KMS-11 (cell line): ENCODE measurements around the gene PHLPP2.

ENCODE experiments used
- H2AFZ ChIP-seq: fragments of 200-600 bp; sonication (generic); 2 replicates; pipeline ENCODE4 v1.6.1; 2016; ENCODE audit warnings: antibody characterized with exemption, mixed run types, low read depth
- H3K27ac ChIP-seq: fragments of 200-600 bp; sonication (generic); 2 replicates; pipeline ENCODE4 v1.6.1; 2016; ENCODE audit warnings: mild to moderate bottlenecking, mixed run types
- H3K27me3 ChIP-seq: fragments of 200-600 bp; sonication (generic); 2 replicates; pipeline ENCODE4 v1.6.1; 2017; ENCODE audit warnings: mild to moderate bottlenecking, low read depth, mixed run types, moderate library complexity; ENCODE audit not compliant: insufficient read depth
- H3K36me3 ChIP-seq: fragments of 200-600 bp; sonication (generic); 2 replicates; pipeline ENCODE4 v1.6.1; 2017; ENCODE audit warnings: mild to moderate bottlenecking, mixed run types; ENCODE audit not compliant: insufficient read depth
- H3K4me1 ChIP-seq: fragments of 200-600 bp; sonication (generic); 2 replicates; pipeline ENCODE4 v1.6.1; 2016; ENCODE audit warnings: mild to moderate bottlenecking, low read depth, mixed run types; ENCODE audit not compliant: poor library complexity, severe bottlenecking
- H3K4me2 ChIP-seq: fragments of 200-600 bp; sonication (generic); 2 replicates; pipeline ENCODE4 v1.7.0; 2016; ENCODE audit warnings: mild to moderate bottlenecking, mixed run types
- H3K4me3 ChIP-seq: fragments of 200-600 bp; sonication (generic); IDR thresholded peaks from 2 replicates; pipeline ENCODE4 v1.6.1; 2017; ENCODE audit warnings: low read depth, low read length, mixed read lengths; ENCODE audit not compliant: insufficient read depth
- H3K79me2 ChIP-seq: fragments of 200-600 bp; sonication (generic); 2 replicates; pipeline ENCODE4 v1.6.1; 2016; ENCODE audit warnings: low read depth, mixed run types; ENCODE audit not compliant: insufficient read depth
- H3K9ac ChIP-seq: fragments of 200-600 bp; sonication (generic); 2 replicates; pipeline ENCODE4 v1.6.1; 2016; ENCODE audit warnings: mild to moderate bottlenecking, mixed run types
- H4K20me1 ChIP-seq: fragments of 200-600 bp; sonication (generic); 2 replicates; pipeline ENCODE4 v1.6.1; 2016; ENCODE audit warnings: mild to moderate bottlenecking, mixed run types; ENCODE audit not compliant: insufficient read depth
- CTCF ChIP-seq: fragments of 200-600 bp; sonication (generic); conservative IDR thresholded peaks from 2 replicates; pipeline ENCODE4 v1.6.1; 2017; ENCODE audit warnings: low read depth, mild to moderate bottlenecking, antibody characterized with exemption, low read length, moderate library complexity, mixed read lengths

The PHLPP2 gene

DNA sequence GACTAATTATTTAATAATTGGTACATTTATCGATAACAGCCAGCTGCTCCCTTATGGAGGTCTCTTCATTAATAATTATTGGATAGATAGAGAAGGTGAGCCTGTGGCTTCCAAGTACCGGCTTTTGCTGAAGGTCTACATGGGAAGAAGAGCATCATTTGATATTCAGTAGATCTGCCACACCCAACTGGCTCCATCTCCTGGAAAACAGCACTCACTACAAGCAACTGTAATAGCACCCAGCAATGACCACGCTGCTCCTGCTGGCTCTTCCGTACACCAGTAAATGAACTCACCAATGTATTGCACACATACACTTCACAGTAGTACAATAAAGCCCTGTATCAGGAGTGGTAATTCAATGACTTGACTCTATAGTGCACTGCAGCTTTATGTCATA lies 79.1 kb downstream of the PHLPP2 start:
- Histone ChIP-seq H2AFZ (no peak overlapping the region), H3K4me2 (no peak overlapping the region), H3K27me3 (no peaks in the 10 kb centered on the region), H3K36me3 (no peaks in the 10 kb centered on the region), H4K20me1 (no peaks in the 10 kb centered on the region), H3K4me3 (no peak overlapping the region), H3K79me2 (no peaks in the 10 kb centered on the region), H3K27ac (no peak overlapping the region), H3K4me1 (no peaks in the 10 kb centered on the region), H3K9ac (no peak overlapping the region)
- peak; percentile 56 for TF ChIP-seq CTCF

DNA sequence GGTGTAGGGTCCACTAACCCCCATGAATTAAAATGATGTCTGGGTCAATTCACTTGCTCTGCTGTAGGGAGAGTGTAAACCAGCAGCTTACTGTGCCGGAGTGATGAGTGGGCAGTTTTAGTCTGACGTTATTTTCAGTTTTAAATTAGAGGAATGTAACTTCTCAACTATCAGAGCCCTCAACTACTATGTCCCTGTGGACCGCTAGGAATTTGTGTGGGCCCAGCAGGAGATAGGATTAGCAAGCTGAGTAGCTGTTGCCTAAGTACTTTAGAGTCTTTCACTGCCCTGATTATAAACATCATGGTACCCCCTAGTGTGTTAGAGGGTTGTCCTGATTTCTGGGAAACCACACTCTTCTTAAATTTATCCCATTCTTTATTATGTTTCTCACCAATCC lies 87.1 kb downstream of the PHLPP2 start:
- H3K9ac ChIP-seq = no peak overlapping the region
- H3K27ac ChIP-seq = no peak overlapping the region
- no peaks in the 10 kb centered on the region for H3K4me1 ChIP-seq
- no peak overlapping the region for H3K4me3 ChIP-seq
- H4K20me1 ChIP-seq = no peaks in the 10 kb centered on the region
- H3K79me2 ChIP-seq = no peaks in the 10 kb centered on the region
- no peak for TF ChIP-seq CTCF
- no peaks in the 10 kb centered on the region for H3K36me3 ChIP-seq
- H2AFZ ChIP-seq = no peak overlapping the region
- no peak overlapping the region for H3K4me2 ChIP-seq
- no peaks in the 10 kb centered on the region for H3K27me3 ChIP-seq

DNA sequence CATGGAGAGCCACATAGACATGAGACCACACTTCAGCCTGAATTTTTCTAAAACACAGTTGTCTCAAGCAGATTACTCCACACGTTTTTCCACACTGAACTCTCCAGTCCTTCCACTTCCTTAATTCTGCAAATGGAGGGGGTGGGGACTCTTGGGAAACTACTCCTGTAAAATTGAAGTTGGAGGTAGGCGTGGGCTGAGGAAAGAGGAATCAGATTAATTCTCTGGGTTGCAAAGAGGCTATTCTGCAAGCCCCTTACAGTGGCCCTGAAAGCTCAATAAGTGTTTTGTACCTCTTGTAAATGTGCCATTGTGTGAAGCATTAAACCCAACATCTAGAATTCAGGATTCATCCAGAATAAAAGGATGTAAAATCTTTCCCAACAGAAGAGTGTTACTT lies 88.9 kb downstream of the PHLPP2 start:
- Histone ChIP-seq H3K36me3 (no peaks in the 10 kb centered on the region), H4K20me1 (no peaks in the 10 kb centered on the region), H3K4me2 (no peak overlapping the region), H3K27me3 (no peaks in the 10 kb centered on the region), H3K79me2 (no peaks in the 10 kb centered on the region), H3K4me1 (no peaks in the 10 kb centered on the region), H3K27ac (no peak overlapping the region), H2AFZ (no peak overlapping the region), H3K4me3 (no peak overlapping the region), H3K9ac (no peak overlapping the region)
- TF ChIP-seq CTCF = no peak

GRCh38 chr16:71631776-71632175 lies 92.7 kb downstream of the PHLPP2 start:
- H3K9ac ChIP-seq = no peak overlapping the region
- no peaks in the 10 kb centered on the region for H4K20me1 ChIP-seq
- no peak for TF ChIP-seq CTCF
- no peaks in the 10 kb centered on the region for H3K79me2 ChIP-seq
- H3K4me1 ChIP-seq = no peaks in the 10 kb centered on the region
- H2AFZ ChIP-seq = no peak overlapping the region
- H3K27ac ChIP-seq = no peak overlapping the region
- no peaks in the 10 kb centered on the region for H3K27me3 ChIP-seq
- no peak overlapping the region for H3K4me3 ChIP-seq
- no peaks in the 10 kb centered on the region for H3K36me3 ChIP-seq
- H3K4me2 ChIP-seq = no peak overlapping the region

GRCh38 chr16:71630808-71631207 lies 93.7 kb downstream of the PHLPP2 start:
- Histone ChIP-seq H3K27me3 (no peaks in the 10 kb centered on the region), H3K36me3 (no peaks in the 10 kb centered on the region), H3K27ac (no peak overlapping the region), H3K4me1 (no peaks in the 10 kb centered on the region), H3K4me2 (no peak overlapping the region), H4K20me1 (no peaks in the 10 kb centered on the region), H3K9ac (no peak overlapping the region), H3K79me2 (no peaks in the 10 kb centered on the region), H3K4me3 (no peak overlapping the region), H2AFZ (no peak overlapping the region)
- TF ChIP-seq CTCF = no peak
